Upper lobe of left lung (tissue), 6 donors: ENCODE data around the gene SART3. TPM values are rescaled to one million over a fixed set of nuclear protein-coding genes. Genes with fewer than 3 reads are reported as not detected.

Source experiments
- ATAC-seq, 2 donors: fragments of 200-7000 bp; cut with Tn5 transposase; one replicate each; pipeline ENCODE4 v1.9.1; 2022; ENCODE audit warnings: mild to moderate bottlenecking in 2 of 2, moderate library complexity in 2 of 2; ENCODE audit not compliant: low FRiP score in 2 of 2
- DNase-seq, 2 donors: peaks; one replicate each; pipeline ENCODE4 v3.0.0-alpha.2; 2019 to 2020
- H3K27ac ChIP-seq, 4 donors: fragments of 200-600 bp; sonication (generic); one replicate each; pipeline ENCODE4 v1.5.1; 2016 to 2019
- H3K27me3 ChIP-seq, 4 donors: fragments of 200-600 bp; sonication (generic); one replicate each; pipeline ENCODE4 v1.5.1; 2017 to 2019
- H3K36me3 ChIP-seq, 4 donors: fragments of 200-600 bp; sonication (generic); one replicate each; pipeline ENCODE4 v1.5.1; 2016 to 2019
- H3K4me1 ChIP-seq, 4 donors: fragments of 200-600 bp; sonication (generic); one replicate each; pipeline ENCODE4 v1.5.1; 2018 to 2019
- H3K4me3 ChIP-seq, 4 donors: fragments of 200-600 bp; sonication (generic); one replicate each; pipeline ENCODE4 v1.5.1; 2017 to 2019; ENCODE audit warnings: mild to moderate bottlenecking in 2 of 4, moderate library complexity in 1 of 4
- H3K9me3 ChIP-seq, 4 donors: fragments of 200-600 bp; sonication (generic); one replicate each; pipeline ENCODE4 v1.5.1; 2018 to 2019
- CTCF ChIP-seq, 6 experiments: fragments of 450-650 bp in 4 of 6; fragments of 200-600 bp in 2 of 6; sonication (generic) in 2 of 6; IDR thresholded peaks; one replicate each; pipeline ENCODE4 v1.5.1; 2016 to 2019; ENCODE audit warnings: antibody characterized with exemption in 6 of 6
- EP300 ChIP-seq, 4 donors: sonication (generic); formaldehyde crosslinking; IDR thresholded peaks; one replicate each; pipeline ENCODE4 v1.5.1; 2017; ENCODE audit warnings: antibody characterized with exemption in 4 of 4, control low read depth in 2 of 4
- POLR2A ChIP-seq, 4 donors: fragments of 450-650 bp; IDR thresholded peaks; one replicate each; pipeline ENCODE4 v1.5.1; 2016 to 2017; ENCODE audit warnings: antibody characterized with exemption in 4 of 4, mild to moderate bottlenecking in 2 of 4
- POLR2AphosphoS5 ChIP-seq, 2 donors: sonication (generic); formaldehyde crosslinking; IDR thresholded peaks; one replicate each; pipeline ENCODE4 v1.5.1; 2017; ENCODE audit warnings: antibody characterized with exemption in 2 of 2
- WGBS, 2 donors: methylation state at CpG; one replicate each; pipeline ENCODE4 v1.1.5; 2017 to 2018; 5-methylcytosine and 5-hydroxymethylcytosine counted together
- total RNA-seq, 6 donors: library from RNA; depleted of rRNA in 4 of 6; stranded (reverse); fragments of >200 nt in 4 of 6; gene quantifications; one replicate each; pipeline versions ENCODE4 v1.1.0 to v1.2.1, GENCODE V29; 2016 to 2021
- donor health status: DM: no; HTN: no; CAD: no; lungs with moderate emphysema.
- donor health status: DM: no; HTN: yes; CAD: no; lungs with severe emphysema.

Gene SART3
- total RNA-seq, 6 donors from 2014 or later, result 36.9 to 235 (median 63.9) TPM

DNA sequence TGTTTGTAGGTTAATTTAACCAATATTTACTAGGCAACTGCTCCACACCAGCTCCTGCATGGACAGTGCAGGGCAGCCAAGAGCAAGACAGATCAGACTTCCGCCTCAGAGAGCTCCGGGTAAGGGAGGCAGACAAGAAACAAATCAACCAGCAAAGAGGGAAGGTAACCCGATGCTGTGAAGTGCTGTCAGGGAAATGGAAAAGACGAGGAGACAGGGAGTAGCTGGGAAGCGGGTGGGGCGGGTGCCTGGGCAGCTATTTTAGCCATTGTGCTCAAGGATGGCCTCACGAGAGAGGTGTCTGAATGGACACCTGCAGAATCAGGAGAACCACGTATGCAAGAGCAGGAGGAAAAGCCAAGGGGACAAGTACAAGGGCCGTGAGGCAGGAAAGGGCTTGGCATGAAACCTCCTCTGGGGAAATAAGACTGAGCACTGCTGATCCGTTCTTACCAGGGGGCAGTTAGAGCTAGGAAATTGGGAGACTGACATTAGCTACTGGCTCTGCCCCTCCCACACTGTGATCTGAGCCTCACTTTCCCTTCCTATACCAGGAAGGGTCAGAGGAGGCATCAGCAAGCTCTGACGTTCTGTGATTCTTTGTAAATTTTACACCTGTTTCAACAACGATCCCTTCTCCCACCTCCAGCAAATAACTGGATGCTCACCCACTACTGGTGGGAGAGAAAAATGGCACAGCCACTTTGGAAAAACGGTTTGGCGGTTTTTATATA lies 43.4 kb upstream of the SART3 start:
- TF ChIP-seq POLR2A (IDR thresholded peaks at IDR 0.05) (no peak), POLR2AphosphoS5 (IDR thresholded peaks at IDR 0.05) (no peak), CTCF (IDR thresholded peaks at IDR 0.05) (no peak), EP300 (IDR thresholded peaks at IDR 0.05) (no peak)
- Histone ChIP-seq H3K4me3 (no peak overlapping the region), H3K36me3 (no peaks in the 10 kb centered on the region), H3K9me3 (no peaks in the 10 kb centered on the region), H3K27me3 (no peaks in the 10 kb centered on the region), H3K4me1 (no peaks in the 10 kb centered on the region), H3K27ac (no peak overlapping the region)
- ATAC-seq (no peak), DNase-seq (no peak)
- 55% methylated on average over 14 of the region's 14 CpGs for WGBS, 2 donors

DNA sequence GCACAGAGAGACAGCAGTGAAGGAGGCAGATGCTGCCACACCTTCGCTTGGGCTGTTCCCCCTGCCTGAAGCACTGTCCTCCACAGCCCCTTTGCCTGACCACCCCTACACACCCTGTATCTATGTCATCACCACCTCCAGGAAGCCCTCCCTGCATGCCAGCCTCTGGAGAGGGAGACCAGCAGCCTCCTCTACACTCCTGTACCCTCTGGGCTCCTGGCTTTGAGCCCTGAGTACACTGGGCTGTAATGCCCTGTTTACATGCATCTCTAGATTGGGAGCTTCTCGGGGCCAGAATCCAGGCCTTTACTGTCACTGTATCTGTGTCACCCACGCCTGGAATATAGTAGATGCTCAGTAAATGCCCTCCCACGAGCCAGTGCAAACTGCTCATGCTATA lies 42.8 kb upstream of the SART3 start:
- DNase-seq, result no peak
- no peaks in the 10 kb centered on the region for H3K27me3 ChIP-seq
- WGBS, 2 donors, result 85 to 91% methylated on average over 4 of the region's 4 CpGs
- no peak overlapping the region for H3K4me3 ChIP-seq
- TF ChIP-seq EP300 (IDR thresholded peaks at IDR 0.05) (no peak), POLR2A (IDR thresholded peaks at IDR 0.05) (no peak), POLR2AphosphoS5 (IDR thresholded peaks at IDR 0.05) (no peak), CTCF (IDR thresholded peaks at IDR 0.05) (no peak)
- no peaks in the 10 kb centered on the region for H3K9me3 ChIP-seq
- no peak overlapping the region for H3K27ac ChIP-seq
- H3K4me1 ChIP-seq, result no peaks in the 10 kb centered on the region
- H3K36me3 ChIP-seq, result no peaks in the 10 kb centered on the region
- no peak for ATAC-seq

GRCh38 chr12:108602976-108603704 lies 42.2 kb upstream of the SART3 start:
- Histone ChIP-seq H3K4me1 (no peaks in the 10 kb centered on the region), H3K27me3 (no peaks in the 10 kb centered on the region), H3K9me3 (no peaks in the 10 kb centered on the region), H3K27ac (no peak overlapping the region), H3K36me3 (no peaks in the 10 kb centered on the region), H3K4me3 (no peak overlapping the region)
- ATAC-seq (no peak), DNase-seq (peak in 1 of 2 donors; percentile 67)
- WGBS, 2 donors, result 89 to 94% methylated on average over 13 to 14 of the region's 15 CpGs
- TF ChIP-seq EP300 (IDR thresholded peaks at IDR 0.05) (no peak), POLR2A (IDR thresholded peaks at IDR 0.05) (no peak), POLR2AphosphoS5 (IDR thresholded peaks at IDR 0.05) (no peak), CTCF (IDR thresholded peaks at IDR 0.05) (no peak)

DNA sequence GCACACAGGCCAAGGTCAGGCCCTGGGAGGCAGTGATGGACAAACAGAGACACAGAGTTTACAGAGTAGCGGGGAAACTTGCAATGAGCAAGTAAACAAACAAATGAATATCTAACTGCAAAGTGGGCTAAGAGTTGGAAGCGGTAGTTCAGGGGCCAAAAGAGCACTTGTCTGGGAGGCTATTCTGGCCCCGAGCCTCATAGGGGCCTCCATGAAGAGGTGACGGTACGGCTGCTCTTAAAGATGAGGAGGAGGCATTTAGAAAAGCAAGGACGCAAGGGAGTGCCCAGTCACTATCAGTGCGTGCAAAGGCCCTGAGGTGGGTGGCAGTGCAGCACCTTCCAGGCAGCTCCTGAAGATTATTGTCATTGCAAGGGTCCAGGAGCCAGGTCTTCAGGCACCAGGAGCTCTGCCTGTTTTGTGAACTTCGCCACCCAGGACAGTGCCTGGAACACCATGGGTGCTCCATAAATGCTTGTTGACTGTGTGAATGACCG lies 41.3 kb upstream of the SART3 start:
- Histone ChIP-seq H3K27me3 (no peaks in the 10 kb centered on the region), H3K4me1 (no peaks in the 10 kb centered on the region), H3K4me3 (no peak overlapping the region), H3K36me3 (no peaks in the 10 kb centered on the region), H3K9me3 (no peaks in the 10 kb centered on the region), H3K27ac (no peak overlapping the region)
- TF ChIP-seq CTCF (IDR thresholded peaks at IDR 0.05) (no peak), POLR2A (IDR thresholded peaks at IDR 0.05) (no peak), EP300 (IDR thresholded peaks at IDR 0.05) (no peak), POLR2AphosphoS5 (IDR thresholded peaks at IDR 0.05) (no peak)
- ATAC-seq (no peak), DNase-seq (no peak)
- 92 to 93% methylated on average over 9 of the region's 9 CpGs for WGBS, 2 donors
